Measurements from ENCODE around the gene ARHGAP12.

ARHGAP12 gene

GRCh38 chr10:31855033-31855432, 73.6 kb downstream of the ARHGAP12 start:
- Histone ChIP-seq H3K4me3 (ENCODE audit: low read length, poor library complexity, severe bottlenecking) (no peak overlapping the region), H3K9me2 (replicated peaks; ENCODE audit: low read depth, low read length) (no peaks in the 10 kb centered on the region), H3K9me3 (ENCODE audit: insufficient read depth, low read depth, low read length) (no peaks in the 10 kb centered on the region), H3K36me3 (ENCODE audit: insufficient read depth, low read length) (peaks cover 18% of the 10 kb centered on the region; the same call in 1 of the 2 replicates), H3K9ac (ENCODE audit: low read depth, low read length, poor library complexity, severe bottlenecking) (no peak overlapping the region), H2AFZ (ENCODE audit: low read length) (no peak overlapping the region), H3K4me2 (ENCODE audit: low read depth, low read length, poor library complexity, severe bottlenecking) (no peak overlapping the region), H3K27me3 (ENCODE audit: insufficient read depth, low read length, poor library complexity, severe bottlenecking) (no peaks in the 10 kb centered on the region), H3K4me1 (ENCODE audit: insufficient read depth, low read length, poor library complexity, severe bottlenecking) (no peaks in the 10 kb centered on the region), H3K79me2 (ENCODE audit: insufficient read depth, low read length) (no peaks in the 10 kb centered on the region), H3F3A (ENCODE audit: low read depth) (no peaks in the 10 kb centered on the region), H4K20me1 (ENCODE audit: insufficient read depth, low read length, poor library complexity, severe bottlenecking) (no peaks in the 10 kb centered on the region)
- TF ChIP-seq EZH2phosphoT487 (IDR thresholded peaks at IDR 0.05; ENCODE audit: borderline replicate concordance) = no peak
- TF ChIP-seq, protein P1, sequence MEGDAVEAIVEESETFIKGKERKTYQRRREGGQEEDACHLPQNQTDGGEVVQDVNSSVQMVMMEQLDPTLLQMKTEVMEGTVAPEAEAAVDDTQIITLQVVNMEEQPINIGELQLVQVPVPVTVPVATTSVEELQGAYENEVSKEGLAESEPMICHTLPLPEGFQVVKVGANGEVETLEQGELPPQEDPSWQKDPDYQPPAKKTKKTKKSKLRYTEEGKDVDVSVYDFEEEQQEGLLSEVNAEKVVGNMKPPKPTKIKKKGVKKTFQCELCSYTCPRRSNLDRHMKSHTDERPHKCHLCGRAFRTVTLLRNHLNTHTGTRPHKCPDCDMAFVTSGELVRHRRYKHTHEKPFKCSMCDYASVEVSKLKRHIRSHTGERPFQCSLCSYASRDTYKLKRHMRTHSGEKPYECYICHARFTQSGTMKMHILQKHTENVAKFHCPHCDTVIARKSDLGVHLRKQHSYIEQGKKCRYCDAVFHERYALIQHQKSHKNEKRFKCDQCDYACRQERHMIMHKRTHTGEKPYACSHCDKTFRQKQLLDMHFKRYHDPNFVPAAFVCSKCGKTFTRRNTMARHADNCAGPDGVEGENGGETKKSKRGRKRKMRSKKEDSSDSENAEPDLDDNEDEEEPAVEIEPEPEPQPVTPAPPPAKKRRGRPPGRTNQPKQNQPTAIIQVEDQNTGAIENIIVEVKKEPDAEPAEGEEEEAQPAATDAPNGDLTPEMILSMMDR (conservative IDR thresholded peaks at IDR 0.05; ENCODE audit: low read length) = no peak

DNA sequence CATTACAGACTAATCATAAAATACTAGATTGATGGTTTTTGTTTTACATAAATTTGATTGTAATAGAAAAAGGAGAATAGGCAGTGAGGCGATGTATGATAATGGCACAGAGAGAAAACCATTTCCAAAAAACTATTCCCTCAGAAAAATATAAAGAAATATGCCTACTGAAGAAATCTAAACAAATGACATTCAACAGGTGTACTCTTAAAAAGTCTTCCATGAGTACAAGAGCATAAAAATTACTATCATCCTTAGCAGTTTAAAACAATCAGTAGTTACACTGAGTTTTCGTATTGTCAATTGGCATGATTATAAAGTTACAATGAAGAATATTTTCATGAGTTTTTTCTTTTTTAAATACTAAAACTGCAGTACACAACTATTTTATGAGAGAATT, 75.0 kb downstream of the ARHGAP12 start:
- no peaks in the 10 kb centered on the region for H3K9me2 ChIP-seq (replicated peaks; ENCODE audit: low read depth, low read length)
- no peak overlapping the region for H3K9ac ChIP-seq (ENCODE audit: low read depth, low read length, poor library complexity, severe bottlenecking)
- no peaks in the 10 kb centered on the region for H3K4me1 ChIP-seq (ENCODE audit: insufficient read depth, low read length, poor library complexity, severe bottlenecking)
- TF ChIP-seq, protein P1 (conservative IDR thresholded peaks at IDR 0.05; ENCODE audit: low read length) = no peak
- TF ChIP-seq EZH2phosphoT487 (IDR thresholded peaks at IDR 0.05; ENCODE audit: borderline replicate concordance) = no peak
- H3K27me3 ChIP-seq (ENCODE audit: insufficient read depth, low read length, poor library complexity, severe bottlenecking) = no peaks in the 10 kb centered on the region
- no peaks in the 10 kb centered on the region for H3F3A ChIP-seq (ENCODE audit: low read depth)
- no peak overlapping the region for H2AFZ ChIP-seq (ENCODE audit: low read length)
- no peak overlapping the region for H3K4me2 ChIP-seq (ENCODE audit: low read depth, low read length, poor library complexity, severe bottlenecking)
- no peaks in the 10 kb centered on the region for H3K79me2 ChIP-seq (ENCODE audit: insufficient read depth, low read length)
- H3K9me3 ChIP-seq (ENCODE audit: insufficient read depth, low read depth, low read length) = no peaks in the 10 kb centered on the region
- peaks cover 8% of the 10 kb centered on the region; the same call in 1 of the 2 replicates for H3K36me3 ChIP-seq (ENCODE audit: insufficient read depth, low read length)
- no peak overlapping the region for H3K4me3 ChIP-seq (ENCODE audit: low read length, poor library complexity, severe bottlenecking)
- H4K20me1 ChIP-seq (ENCODE audit: insufficient read depth, low read length, poor library complexity, severe bottlenecking) = no peaks in the 10 kb centered on the region

GRCh38 chr10:31851216-31851615, 77.4 kb downstream of the ARHGAP12 start:
- Histone ChIP-seq H3K4me2 (ENCODE audit: low read depth, low read length, poor library complexity, severe bottlenecking) (no peak overlapping the region), H3K27me3 (ENCODE audit: insufficient read depth, low read length, poor library complexity, severe bottlenecking) (no peaks in the 10 kb centered on the region)

More at GRCh38 chr10:31851216-31851615, 77.4 kb downstream of the ARHGAP12 start:
- TF ChIP-seq, protein P1 (conservative IDR thresholded peaks at IDR 0.05; ENCODE audit: low read length) = no peak
- TF ChIP-seq EZH2phosphoT487 (IDR thresholded peaks at IDR 0.05; ENCODE audit: borderline replicate concordance) = no peak
- Histone ChIP-seq H2AFZ (ENCODE audit: low read length) (no peak overlapping the region), H3K79me2 (ENCODE audit: insufficient read depth, low read length) (no peaks in the 10 kb centered on the region), H3K4me3 (ENCODE audit: low read length, poor library complexity, severe bottlenecking) (no peak overlapping the region), H3K9ac (ENCODE audit: low read depth, low read length, poor library complexity, severe bottlenecking) (no peak overlapping the region), H3F3A (ENCODE audit: low read depth) (no peaks in the 10 kb centered on the region), H3K36me3 (ENCODE audit: insufficient read depth, low read length) (no peaks in the 10 kb centered on the region; the same call in 1 of the 2 replicates), H3K4me1 (ENCODE audit: insufficient read depth, low read length, poor library complexity, severe bottlenecking) (no peaks in the 10 kb centered on the region), H3K9me2 (replicated peaks; ENCODE audit: low read depth, low read length) (no peaks in the 10 kb centered on the region), H4K20me1 (ENCODE audit: insufficient read depth, low read length, poor library complexity, severe bottlenecking) (no peaks in the 10 kb centered on the region), H3K9me3 (ENCODE audit: insufficient read depth, low read depth, low read length) (no peaks in the 10 kb centered on the region)

All from Loucy (cell line).